ENCODE results near the gene MACROD2.

MACROD2 gene

GRCh38 chr20:15576411-15576810 lies 1581.1 kb downstream of the MACROD2 start:
- DNase-seq = no peak

DNA sequence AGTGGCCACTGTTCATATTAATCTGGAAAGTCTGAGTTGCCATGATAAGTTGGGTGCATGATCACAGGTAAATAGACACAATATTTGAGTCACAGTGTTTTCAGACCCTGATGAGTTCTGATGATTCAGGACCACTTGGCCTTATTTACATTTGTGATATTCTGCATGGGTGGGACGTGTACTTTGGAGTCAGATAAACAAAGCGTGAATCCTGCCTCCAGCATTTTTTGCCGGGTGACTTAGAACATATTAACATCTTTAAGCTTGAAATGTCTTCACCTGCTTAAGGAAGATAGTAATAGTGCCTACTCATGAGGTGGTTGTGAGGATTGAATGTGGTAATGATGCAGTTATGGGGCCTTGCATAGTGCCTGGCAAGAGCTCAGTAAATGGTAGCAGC lies 1582.8 kb downstream of the MACROD2 start:
- no peak for DNase-seq

DNA sequence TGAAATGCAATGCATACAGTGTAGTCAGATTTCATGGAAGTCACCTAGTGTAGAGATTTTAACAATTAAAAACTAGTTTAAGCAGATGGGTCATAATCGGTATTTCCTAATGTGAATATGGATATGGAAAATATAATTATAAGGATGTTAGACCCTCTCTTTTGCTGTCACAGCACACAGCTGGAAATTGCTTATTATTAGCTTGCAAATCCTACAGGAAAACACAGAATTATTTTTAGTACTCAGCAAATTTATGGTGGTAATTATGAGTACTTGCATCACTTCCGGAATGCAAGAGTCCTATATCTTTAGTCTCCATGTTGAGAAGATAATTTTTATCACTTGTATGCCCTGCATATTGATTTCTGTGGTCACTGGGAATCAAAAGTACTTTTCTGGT lies 1584.4 kb downstream of the MACROD2 start:
- DNase-seq = no peak

DNA sequence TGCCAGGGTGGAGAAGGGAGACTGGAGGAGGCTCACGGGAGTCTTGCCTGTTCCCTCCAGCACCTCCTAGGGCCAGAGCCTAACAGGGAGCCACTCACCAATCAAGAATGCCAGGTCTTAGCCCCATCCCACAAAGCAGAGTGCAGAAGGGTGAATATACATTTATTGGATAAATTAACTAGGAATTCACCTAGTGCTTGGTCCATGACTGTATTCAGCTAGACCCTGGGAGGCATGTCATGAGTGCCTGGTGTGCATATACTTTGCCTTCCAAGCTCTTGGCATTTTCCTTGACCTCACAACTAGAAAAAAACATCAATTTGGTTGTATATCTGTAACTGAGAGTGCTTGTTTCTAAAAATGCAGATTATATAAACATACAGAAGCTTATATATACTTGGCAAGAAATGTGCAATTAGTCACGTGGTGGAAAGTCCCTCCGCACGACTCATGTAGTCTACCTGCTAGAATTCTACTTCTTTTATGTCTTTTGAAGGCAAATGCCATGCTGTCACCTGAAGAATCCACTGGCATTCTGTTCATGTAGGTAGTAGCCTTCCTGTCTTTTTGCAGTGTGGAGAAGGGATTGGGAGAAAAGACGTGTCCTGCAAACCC lies 1586.9 kb downstream of the MACROD2 start:
- DNase-seq = no peak

- no peak for DNase-seq
These were observed 1589.2 kb downstream of the MACROD2 start for GRCh38 chr20:15584507-15584906.

DNA sequence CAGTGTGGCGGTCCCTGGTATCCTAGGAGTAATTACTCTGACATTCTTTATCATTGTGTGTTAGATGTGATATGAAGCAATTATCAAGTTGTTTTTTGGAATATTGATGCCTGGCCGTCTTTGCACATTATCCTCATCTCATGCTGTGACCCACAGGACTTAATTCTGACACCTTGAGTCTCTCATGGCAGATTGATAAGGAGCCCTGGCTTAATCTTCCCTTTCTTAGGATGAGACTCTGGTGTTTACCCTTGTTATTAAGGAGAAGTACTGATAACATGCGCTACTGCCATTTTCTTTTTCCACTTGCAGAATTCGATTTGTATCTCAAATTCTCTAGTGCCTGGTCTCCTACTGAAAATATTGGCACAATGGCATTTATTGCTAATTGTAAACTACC lies 1597.8 kb downstream of the MACROD2 start:
- no peak for DNase-seq

- no peak for DNase-seq
These were observed 1598.9 kb downstream of the MACROD2 start for GRCh38 chr20:15594158-15594695.

- DNase-seq = no peak
These were observed 1601.0 kb downstream of the MACROD2 start for GRCh38 chr20:15596220-15596890.

DNA sequence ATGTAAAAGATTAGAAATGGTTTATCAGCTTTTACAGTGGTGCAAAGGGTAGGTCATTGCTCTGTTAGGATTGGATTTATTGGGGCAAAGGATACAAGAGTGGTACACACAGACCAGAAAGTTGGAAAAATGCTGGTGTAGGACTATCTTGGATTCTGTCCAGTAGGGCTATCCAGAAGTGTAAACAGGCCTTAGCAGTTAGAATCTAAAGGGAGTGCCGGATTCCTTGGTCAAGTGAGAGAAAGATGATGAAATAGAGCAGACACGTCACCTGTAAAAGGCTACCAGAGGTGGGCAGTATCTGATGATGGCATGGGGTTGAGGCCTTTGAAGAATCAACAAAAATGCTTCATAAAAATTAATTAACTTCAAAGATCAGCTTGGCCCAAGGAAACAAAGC lies 1602.0 kb downstream of the MACROD2 start:
- DNase-seq = no peak

DNA sequence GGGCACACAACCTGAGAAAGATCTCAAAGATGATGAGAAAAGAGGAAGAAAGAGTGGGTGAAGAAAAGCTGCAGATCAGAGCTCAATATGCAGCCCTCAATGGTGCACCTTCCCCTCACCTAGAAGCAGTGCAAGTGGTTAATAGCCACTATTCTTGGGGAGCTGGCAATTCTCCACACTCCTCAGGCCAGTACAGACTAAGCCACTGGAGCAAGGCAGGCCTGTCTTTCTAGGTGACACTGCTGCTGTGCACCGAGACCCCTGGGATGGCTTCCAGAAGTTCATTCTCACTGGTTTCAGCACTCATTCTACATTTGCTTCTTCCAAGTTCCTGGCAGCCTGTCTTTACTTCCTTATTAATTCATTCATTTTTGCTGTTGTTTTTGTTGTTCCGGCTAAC lies 1604.6 kb downstream of the MACROD2 start:
- no peak for DNase-seq

GRCh38 chr20:15600565-15600964 lies 1605.2 kb downstream of the MACROD2 start:
- DNase-seq = no peak

GRCh38 chr20:15603506-15603905 lies 1608.2 kb downstream of the MACROD2 start:
- no peak for DNase-seq

DNA sequence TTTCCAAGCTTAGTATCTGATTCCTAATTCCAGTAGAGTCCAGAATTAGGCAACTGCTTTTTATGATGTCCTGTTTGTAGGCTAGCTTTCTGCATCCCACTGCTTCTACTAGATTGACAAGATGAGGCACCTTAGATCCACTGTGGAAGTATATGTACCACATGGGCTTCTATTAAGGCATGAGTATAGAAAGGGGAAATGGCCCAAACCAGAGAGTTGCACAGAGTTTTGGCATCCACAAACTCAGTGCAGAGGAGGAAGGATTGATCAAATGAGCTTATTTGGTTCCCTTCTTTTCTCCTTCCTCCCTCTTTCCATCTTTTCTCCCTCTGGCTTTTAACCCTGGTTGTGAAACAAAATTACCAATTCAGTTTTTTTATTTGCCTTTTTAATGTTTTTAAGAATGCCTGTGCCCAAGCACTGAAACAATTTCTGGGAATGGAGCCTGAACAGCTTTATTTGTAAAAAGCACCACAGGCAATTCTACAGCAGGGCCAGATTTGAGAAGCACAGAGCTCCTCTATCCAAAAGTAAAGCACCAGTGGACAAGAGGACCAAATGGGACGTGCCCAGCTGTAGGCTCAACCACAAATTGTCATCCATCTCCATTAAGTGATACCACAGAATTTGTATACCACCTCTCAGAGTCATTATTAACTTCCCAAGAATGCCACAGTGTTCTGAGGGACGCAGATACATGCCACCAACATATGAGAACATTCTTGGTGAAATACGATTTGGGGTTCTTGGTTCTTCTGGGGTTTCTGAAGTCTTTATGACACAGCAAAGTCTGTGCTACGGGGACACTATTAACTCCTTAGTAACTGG lies 1608.9 kb downstream of the MACROD2 start:
- no peak for DNase-seq

DNA sequence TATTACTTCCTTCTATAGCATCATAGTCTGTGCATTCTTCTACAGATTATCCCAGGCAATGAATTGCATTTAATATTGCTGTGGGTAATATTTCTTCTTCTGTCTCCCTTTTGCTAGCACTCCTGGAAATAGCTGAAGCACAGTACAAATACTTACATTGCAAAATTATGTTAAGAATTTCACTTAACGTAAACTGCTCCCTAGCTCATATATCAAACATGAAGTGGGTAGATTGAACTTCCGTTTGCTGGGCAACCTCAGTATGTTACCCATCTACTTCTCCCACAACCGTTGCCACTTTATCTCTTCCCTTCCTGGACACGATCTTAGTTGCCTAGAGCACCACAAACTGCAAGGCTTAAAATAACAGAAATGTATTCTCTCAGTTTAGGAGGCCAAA lies 1614.6 kb downstream of the MACROD2 start:
- no peak for DNase-seq

- DNase-seq = no peak
These were observed 1615.5 kb downstream of the MACROD2 start for GRCh38 chr20:15610787-15611186.

- DNase-seq = no peak
These were observed 1616.2 kb downstream of the MACROD2 start for GRCh38 chr20:15611541-15611940.

GRCh38 chr20:15612198-15612597 lies 1616.9 kb downstream of the MACROD2 start:
- DNase-seq = no peak

GRCh38 chr20:15612769-15613168 lies 1617.5 kb downstream of the MACROD2 start:
- DNase-seq = no peak

- no peak for DNase-seq
These were observed 1618.2 kb downstream of the MACROD2 start for GRCh38 chr20:15613530-15613929.

DNA sequence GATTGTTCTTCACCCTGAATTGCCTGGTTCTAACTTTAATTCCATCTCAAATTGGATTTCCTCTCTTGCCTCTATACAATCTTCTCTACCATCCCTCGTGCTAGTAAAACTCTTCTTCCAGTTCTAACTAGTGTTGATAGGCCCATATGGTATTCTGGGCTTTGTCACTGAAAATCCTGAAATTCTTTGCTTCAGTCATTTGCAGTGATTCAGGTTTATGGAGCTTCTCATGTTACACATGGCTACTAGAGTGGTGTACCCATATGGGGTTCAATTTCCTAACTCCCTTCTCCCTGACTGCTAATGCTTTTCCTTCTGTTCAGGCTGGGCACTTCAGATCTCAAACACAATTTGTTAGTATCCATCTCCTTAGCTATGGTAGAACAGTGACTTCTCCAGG lies 1621.3 kb downstream of the MACROD2 start:
- no peak for DNase-seq

DNA sequence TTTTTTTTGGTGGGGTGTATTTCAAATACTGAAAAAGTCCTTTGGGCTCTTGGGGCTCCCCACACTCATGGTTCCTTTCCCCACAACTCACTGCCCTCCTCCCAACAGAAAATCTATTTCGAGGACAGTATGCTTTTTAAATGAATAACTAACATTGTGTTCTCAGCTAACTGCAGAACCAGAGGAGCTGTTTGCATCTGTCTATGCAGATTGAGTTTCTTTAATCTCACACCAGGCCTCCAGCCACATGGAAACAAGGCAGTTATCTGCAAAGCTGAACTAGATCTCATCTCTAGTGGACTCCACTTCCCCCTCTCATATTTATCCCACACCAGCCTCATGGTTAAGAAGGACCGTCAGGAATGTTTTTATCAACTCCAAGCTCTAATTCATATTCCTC lies 1622.8 kb downstream of the MACROD2 start:
- no peak for DNase-seq

DNA sequence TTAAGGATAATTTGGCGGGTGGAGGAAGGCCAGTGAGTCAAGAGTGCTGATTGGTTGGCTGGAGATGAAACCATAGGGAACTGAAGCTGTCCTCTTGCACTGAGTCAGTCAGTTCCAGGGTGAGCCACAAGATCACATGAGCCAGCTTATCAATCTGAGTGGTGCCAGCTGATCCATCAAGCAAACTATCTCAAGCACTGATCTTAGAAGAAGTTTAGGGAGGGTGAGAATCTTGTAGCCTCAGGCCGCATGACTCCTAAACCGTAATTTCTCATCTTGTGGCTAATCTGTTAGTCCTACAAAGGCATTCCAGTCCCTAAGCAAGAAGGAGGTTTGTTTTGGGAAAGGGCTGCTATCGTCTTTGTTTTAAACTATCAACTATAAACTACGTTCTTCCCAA lies 1623.6 kb downstream of the MACROD2 start:
- DNase-seq = no peak

DNA sequence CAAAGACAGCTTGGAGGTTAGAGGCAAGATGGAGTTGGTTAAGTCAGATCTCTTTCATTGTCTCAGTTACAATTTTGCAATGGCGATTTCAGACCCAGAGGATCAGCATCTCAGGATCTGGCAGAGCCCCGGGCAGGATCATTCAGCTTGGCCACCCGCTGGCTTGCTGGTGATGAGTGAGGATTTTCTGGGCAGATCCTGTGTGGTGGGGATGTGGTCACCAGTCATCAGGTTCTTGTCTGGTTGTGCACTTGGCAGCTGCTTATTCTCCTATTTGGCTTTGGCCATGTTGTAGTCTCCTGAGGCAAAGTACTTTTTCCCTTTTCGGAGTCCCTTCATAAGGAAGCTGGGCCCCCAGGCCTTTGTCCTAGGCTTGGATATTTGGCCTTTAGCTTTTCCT lies 1624.0 kb downstream of the MACROD2 start:
- no peak for DNase-seq

DNA sequence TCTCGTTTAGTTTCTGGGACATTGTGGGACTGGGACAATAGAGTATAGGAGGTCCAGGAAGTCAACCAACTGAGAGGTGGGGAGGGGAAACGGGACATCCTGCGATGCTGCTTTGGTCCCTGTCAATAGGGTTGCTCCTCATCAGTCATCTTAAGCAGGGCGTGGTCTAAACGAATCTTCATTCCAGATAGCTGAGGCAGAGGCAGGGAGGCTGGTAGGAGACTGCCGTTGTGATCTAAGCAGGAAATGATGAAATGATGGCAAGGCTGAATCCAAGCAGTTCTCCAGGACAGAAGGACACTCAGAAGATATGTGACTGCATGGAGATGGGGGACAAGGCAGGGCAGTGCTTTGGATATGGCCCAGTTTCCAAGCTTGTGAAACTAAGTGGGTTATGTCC lies 1624.5 kb downstream of the MACROD2 start:
- no peak for DNase-seq

Data from NCI-H2029 (cell line).